NAMALWA (cell line): ENCODE results near the gene OR10H4.
"Not testable (repeated sequence)": the region's sequence is repeated elsewhere in the genome, so short reads cannot be mapped to it uniquely, and the experiment has no call there.

Source experiments
- DNase-seq: peaks from one replicate; pipeline ENCODE4 v3.0.0-alpha.2; 2015; ENCODE audit warnings: low spot score

Gene OR10H4

GRCh38 chr19:15944401-15944800 is 4.4 kb upstream of the OR10H4 start:
- DNase-seq = no peak

- no peak for DNase-seq
These were observed 3.5 kb upstream of the OR10H4 start for GRCh38 chr19:15945301-15945700.

DNA sequence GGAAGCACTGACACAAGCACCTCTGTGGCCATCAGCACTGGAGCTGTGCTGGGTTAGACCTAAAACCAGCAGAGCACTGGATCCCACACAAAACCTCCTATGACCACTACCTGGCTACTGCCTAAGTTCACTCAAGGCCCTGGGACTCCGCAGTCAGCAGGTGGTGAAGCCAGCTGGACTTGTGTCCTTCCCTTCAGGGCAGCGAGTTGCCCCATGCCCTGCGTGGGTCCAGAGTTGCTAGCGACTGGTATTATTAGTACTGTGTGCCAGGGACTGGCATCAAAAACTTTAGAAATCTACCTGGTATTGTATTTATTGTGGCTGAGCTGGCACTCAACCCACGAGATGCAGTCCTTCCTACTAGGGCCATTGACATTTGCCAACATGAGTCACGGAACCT is 6.0 kb downstream of the OR10H4 start:
- no peak for DNase-seq

DNA sequence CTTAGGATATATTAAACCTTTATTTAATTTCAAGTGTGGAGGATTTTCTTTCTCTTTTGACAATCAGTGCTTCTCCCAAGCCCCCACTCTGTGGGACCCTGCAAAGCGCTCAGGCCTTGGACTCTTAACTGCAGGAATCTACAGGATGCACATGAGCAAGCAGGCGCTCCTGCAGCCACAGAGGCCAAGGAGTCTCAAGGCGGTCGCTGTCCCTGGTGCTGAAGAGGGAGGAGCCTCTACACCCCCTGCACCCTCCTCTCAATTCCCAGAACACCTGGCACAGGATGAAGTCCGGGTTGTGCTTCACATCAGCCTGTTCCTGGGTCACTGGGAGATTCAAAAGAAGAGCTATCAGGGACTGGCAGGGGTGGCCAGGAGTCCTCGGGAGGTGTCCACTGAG is 13.5 kb downstream of the OR10H4 start:
- DNase-seq = peak; percentile 18

DNA sequence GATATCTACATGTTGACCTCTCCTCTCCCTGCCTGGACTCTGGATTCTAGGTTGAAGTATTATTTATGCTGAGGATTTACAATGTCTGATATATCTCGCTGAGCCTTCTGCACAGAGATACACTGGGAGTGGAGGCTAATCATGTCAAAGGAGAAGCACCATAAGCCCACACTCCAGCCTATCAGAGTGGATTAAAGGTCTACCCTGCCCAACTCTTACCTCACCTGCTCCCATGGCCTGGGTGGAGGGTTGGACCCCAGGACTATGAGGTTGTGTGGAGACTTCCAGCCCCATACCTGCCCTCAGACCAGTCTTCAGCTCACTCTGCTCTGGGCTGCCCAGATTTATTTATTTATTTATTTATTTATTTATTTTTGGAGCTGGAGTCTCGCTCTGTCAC is 15.4 kb downstream of the OR10H4 start:
- no peak for DNase-seq

DNA sequence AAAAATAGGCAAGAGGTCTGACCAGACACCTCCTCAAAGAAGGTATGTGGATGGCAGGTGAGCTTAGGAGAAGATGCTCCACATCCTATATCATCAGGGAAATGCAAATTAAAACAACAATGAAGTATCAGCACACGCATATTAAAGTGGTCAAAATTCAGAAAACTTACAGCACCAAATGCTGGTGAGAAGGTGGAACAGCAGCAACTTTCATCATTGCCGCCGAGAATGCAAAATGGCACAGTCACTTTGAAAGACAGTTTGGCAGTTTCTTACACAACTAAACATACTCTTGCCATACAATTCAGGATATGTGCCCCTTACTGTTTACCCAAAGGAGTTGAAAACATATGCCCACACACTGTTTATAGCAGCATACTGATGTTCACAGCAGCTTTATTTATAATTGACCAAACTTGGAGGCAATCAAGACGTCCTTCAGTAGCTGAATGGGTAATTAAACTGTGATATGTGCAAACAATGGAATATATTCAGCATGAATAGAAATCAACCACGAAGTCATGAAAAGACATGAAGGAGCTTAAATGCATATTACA is 22.5 kb downstream of the OR10H4 start:
- peak; percentile 34 for DNase-seq

GRCh38 chr19:15972043-15972442 is 23.2 kb downstream of the OR10H4 start:
- not testable (repeated sequence) for DNase-seq

- no peak for DNase-seq
These were observed 26.0 kb downstream of the OR10H4 start for GRCh38 chr19:15974856-15975255.

DNA sequence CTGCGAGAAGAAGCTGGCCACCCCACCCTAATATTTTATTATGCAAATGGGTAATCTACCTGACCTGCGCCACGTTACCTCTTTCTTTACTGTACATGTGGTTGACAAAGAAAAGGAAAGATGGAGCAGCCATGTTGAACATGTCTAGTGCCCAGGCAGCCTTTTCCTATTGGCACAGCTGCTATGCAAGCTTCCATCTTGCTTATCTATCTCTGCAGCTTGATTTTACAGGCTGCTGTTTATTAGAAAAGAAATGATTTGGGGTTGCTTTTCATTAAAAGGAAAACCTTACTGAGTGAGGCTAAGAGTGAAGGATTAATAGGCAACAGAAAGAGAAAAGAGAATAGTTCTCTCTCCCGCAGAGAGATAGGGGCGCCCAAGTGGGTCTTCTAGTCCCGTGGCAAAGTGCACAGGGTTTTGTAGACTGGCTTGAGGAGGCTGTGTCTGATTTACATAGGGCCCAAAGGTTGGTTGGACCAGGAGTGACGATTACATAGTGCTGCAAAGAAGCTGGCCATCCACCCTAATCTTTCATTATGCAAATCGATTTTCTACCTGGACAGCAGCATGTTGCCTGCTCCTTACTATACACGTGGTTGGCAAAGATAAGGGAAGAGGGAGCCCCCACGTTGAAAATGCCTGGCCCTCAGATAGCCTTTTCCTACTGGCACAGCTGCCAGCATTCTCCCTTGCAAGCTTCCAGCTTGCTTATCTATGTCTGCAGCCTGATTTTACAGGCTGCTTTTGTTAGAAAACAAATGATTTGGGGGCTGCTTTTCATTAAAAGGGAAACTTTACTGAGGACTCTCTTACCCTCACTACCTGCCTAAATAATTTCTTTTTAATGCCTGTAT is 28.3 kb downstream of the OR10H4 start:
- DNase-seq = no peak

- DNase-seq = no peak
These were observed 28.9 kb downstream of the OR10H4 start for GRCh38 chr19:15977690-15978089.

GRCh38 chr19:15979293-15979692 is 30.5 kb downstream of the OR10H4 start:
- no peak for DNase-seq

GRCh38 chr19:15985831-15986230 is 37.0 kb downstream of the OR10H4 start:
- DNase-seq = not testable (repeated sequence)

DNA sequence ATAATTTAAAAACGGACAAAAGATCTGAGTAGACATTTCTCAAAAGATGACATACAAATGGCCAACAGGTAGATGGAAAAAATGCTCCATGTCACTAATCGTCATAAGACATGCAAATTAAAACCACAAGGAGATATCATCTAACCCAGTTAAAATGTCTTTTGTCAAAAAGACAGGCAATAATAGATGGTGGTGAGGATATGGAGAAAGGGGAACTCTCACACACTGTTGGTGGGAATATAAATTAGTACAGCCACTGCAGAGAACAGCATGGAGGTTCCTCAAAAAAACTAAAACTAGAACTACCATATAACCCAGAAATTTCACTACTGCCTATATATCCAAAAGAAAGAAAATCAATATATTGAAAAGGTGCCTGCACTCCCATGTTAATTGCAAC is 37.9 kb downstream of the OR10H4 start:
- no peak for DNase-seq

GRCh38 chr19:15989889-15990288 is 41.1 kb downstream of the OR10H4 start:
- DNase-seq = no peak

- no peak for DNase-seq
These were observed 42.8 kb downstream of the OR10H4 start for GRCh38 chr19:15991602-15992001.

GRCh38 chr19:15992014-15992413 is 43.2 kb downstream of the OR10H4 start:
- no peak for DNase-seq

DNA sequence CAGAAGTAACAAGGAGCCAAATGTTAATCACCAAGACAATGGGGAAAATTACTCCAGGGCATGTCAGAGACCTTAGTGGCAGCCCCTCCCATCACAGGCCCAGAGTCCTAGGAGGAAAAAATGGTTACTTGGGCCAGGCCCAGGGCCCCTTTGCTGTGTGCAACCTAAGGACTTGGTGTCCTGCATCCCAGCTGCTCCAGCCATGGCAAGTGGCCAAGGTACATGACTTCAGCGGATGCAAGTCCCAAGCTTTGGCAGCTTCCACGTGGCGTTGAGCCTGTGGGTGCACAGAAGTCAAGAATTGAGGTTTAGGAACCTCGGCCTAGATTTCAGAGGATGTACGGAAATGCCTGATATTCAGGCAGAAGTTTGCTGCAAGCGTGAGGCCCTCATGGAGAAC is 46.7 kb downstream of the OR10H4 start:
- no peak for DNase-seq

DNA sequence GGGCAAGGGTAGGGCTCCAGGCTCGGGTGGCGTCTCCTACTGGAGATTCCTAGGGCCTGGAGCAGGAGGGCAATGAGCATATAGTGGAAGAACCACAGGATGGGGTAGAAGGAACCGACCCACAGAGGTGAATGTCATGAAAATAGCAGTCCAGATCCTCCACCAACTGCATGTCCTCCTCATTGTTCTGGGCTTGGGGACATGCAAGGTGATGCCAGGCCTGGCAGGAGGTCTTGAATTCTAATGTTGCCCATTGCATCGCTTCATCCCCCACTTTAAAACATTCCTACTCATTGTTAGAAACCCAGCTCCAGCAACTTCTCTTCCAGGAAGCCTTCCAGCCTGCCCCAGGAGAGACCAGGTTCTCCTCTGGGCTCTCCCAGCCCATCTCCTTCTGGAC is 49.4 kb downstream of the OR10H4 start:
- no peak for DNase-seq
